NB4 (cell line): ENCODE data around the gene MDM4.

Experiments
- DNase-seq: peaks from one replicate; pipeline ENCODE4 v3.0.0; 2010; ENCODE audit warnings: low read depth
- H3K4me3 ChIP-seq: one replicate; pipeline ENCODE4 v1.5.1; 2011; ENCODE audit warnings: mild to moderate bottlenecking, low read depth, low read length, moderate library complexity
- MYC ChIP-seq: IDR thresholded peaks from 2 replicates; pipeline ENCODE4 v1.6.1; 2011; ENCODE audit warnings: low read depth, low read length
- POLR2A ChIP-seq: IDR thresholded peaks from 2 replicates; pipeline ENCODE4 v1.6.1; 2011; ENCODE audit warnings: mild to moderate bottlenecking; ENCODE audit not compliant: insufficient read length; ENCODE audit errors: extremely low read depth
- TF ChIP-seq, protein P1 (sequence below): IDR thresholded peaks from 2 replicates; pipeline ENCODE4 v1.6.1; 2011; ENCODE audit warnings: low read depth, low read length
- TF ChIP-seq, protein P2 (sequence below): IDR thresholded peaks from one replicate; pipeline ENCODE4 v1.5.1; 2012; ENCODE audit warnings: low read depth, low read length

MDM4 gene

DNA sequence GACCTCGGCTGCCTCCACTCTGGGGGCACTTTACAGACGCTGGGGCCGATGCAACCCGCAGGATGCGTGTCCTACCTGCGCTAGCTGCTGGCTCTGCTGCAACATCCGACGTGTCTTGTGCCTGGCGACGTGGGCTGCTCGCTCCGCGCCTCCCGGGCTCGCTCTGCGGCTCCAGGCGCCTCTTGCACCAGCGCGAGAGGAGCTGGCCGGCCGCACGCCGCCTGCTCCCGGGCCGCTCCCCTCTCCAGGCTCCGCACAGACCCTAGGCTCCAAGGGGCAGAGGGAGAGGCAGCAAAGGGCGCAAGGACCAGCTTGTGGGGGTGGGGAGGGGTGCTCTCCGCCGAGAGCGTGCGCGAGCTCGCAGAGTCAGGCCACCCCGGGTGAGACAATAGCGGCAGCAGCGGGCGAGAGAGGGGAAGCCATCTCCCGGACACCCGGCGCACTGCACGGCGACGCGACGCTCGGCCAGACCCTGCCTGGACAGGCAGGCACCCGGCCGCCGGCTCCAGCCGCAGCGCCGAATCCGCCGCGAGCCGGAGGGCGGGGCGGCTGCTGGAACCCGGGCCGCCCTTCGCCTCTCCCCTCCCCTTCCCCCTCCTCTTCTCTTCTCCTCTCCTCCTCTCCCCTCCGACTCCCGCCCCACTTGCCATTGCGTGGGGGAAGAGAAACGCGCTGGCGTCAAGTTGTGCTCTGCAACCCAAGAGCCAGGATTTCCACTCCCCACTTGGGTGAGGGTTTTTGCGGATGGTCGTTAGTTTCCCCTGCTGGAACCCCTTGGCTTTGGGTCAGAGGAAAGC, 21.7 kb upstream of the MDM4 start, which contains the start of gene PIK3C2B:
Gene PIK3C2B (minus strand): TSS at position 525 of the 797 bp plus-strand sequence. CDS start 25,003 bp downstream, outside the sequence.
- peak; percentile 77 for TF ChIP-seq MYC
- TF ChIP-seq, protein P1, sequence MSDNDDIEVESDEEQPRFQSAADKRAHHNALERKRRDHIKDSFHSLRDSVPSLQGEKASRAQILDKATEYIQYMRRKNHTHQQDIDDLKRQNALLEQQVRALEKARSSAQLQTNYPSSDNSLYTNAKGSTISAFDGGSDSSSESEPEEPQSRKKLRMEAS: peak; percentile 74
- TF ChIP-seq POLR2A: peak; percentile 38
- TF ChIP-seq, protein P2, sequence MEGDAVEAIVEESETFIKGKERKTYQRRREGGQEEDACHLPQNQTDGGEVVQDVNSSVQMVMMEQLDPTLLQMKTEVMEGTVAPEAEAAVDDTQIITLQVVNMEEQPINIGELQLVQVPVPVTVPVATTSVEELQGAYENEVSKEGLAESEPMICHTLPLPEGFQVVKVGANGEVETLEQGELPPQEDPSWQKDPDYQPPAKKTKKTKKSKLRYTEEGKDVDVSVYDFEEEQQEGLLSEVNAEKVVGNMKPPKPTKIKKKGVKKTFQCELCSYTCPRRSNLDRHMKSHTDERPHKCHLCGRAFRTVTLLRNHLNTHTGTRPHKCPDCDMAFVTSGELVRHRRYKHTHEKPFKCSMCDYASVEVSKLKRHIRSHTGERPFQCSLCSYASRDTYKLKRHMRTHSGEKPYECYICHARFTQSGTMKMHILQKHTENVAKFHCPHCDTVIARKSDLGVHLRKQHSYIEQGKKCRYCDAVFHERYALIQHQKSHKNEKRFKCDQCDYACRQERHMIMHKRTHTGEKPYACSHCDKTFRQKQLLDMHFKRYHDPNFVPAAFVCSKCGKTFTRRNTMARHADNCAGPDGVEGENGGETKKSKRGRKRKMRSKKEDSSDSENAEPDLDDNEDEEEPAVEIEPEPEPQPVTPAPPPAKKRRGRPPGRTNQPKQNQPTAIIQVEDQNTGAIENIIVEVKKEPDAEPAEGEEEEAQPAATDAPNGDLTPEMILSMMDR: peak; percentile 26
- DNase-seq: peak; percentile 93
- H3K4me3 ChIP-seq: peak within 1 kb of the TSS; percentile 80

DNA sequence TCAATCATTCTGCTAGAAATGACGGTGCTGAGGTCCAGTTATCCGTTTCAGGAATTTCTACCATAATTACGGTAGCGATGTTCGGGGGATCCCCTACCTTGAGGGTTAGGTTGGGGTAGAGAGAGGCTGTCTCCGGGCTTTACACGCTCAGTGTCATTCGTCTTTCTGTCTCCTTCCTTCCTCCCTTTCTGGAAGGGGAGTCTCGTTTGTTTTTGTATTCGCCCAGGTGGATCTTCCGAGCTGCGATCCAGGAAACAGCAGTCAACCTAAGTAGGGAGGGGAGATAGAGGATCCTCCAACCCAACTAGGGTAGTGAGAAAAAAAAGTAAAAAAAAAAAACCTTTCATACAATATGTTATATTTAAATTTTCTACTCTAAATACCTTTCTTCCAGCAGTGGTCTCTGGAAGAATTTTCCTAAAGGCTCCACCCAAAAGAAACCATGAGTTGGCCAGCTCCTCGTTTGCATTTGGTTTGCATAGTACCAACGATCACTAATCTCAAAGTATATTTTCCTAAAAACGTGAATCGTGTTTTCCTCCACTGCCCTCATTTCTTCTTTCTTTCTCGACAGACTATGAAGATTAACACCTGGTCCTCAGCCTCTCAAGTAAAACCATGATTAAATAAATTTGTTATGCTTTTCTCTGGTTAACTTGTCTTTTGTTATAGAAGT, 21.0 kb upstream of the MDM4 start:
- no peak for DNase-seq
- H3K4me3 ChIP-seq: peak overlapping the region; percentile 72
- TF ChIP-seq, protein P2: no peak
- TF ChIP-seq MYC: no peak
- TF ChIP-seq, protein P1: no peak
- no peak for TF ChIP-seq POLR2A

DNA sequence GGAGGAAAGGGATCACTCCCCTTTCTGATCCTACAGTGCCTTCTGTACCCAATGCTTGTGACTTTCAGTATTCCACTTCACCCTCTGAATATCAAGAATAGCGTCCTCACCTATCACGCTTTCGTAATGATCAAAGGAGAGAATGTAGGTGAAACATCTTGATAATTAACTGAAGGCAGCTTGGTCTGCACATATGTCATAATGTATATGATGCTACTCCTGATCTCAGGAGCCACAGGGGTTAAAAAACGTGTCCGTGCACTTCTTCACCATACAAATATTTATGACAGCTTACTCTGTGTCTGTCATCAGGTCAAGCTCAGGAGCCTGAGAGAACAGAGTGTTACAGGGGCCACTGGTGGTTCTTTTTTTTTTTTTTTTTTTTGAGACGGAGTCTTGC, 20.4 kb upstream of the MDM4 start:
- no peak for DNase-seq
- no peak overlapping the region for H3K4me3 ChIP-seq
- TF ChIP-seq, protein P1: no peak
- TF ChIP-seq POLR2A (no peak), MYC (no peak)
- TF ChIP-seq, protein P2: no peak

DNA sequence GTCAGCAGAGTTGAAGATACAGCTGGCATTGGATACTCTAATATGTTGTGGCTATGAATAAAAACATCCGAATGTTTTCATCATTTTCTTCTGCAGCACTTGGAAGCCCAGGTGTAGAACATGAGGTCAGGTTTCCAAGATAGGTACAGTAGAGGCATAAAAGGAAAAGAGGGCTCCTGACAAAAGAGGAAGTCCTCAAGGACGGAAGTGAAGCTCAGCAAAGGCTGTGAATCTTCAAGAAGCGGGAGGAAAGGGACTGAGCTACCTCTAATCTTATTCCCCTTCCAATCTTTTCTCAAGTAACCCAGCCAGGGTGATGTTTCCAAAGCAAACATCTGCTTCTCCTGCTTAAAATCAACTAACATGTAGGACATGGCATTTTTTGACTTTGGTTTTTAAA, 17.2 kb upstream of the MDM4 start:
- TF ChIP-seq, protein P1: no peak
- peak; percentile 45 for DNase-seq
- H3K4me3 ChIP-seq: no peak overlapping the region

DNA sequence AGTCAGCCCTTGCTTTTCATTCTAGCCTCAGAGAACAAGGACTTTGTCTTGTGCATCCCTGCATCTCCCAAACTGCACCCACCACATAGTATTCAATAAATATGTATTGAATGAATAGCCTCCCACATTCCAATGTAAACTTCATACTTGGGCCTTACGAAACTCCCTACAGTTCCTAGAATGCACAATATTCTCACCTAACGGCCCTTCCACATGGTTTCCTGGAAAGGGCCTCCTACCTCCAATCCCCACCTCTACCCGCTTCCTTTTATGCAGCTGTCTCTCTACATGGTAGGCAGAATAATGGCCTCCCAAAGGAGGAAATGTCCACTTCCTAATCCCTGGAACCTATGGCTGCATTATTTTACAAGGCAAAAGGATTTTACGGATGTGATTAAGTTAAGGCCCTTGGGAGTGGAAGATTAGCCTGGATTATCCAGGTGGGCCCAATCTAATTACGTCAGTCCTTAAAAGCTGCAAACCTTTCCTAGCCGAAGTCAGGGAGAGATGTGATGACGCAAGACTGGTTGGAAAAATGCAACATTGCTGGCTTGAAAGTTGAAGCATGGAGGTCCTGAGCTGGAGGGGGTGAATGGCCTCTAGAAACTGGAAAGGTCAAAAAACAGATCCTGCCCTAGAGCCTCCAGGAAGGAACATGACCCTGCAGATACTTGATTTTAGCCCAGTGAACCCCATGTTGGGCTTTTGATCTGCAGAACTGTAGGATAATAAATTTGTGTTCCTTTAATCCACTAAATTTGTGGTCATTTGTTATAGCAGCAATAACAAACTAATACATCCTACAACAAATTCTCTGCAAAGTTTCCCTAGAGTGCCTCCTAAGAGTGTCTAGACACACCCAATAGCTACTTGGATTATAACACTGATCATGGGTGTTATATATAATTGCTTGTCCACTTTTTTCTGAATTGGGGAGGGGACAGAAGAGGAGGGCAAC, 16.4 kb upstream of the MDM4 start:
- TF ChIP-seq, protein P2: no peak
- no peak for TF ChIP-seq POLR2A
- TF ChIP-seq MYC: no peak
- TF ChIP-seq, protein P1: no peak
- no peak for DNase-seq

More for the DNA sequence above, 16.4 kb upstream of the MDM4 start:
- H3K4me3 ChIP-seq: no peak overlapping the region
